Measurements from ENCODE around the gene SLC16A10.
"Not testable (repeated sequence)": the region's sequence is repeated elsewhere in the genome, so short reads cannot be mapped to it uniquely, and the experiment has no call there.

The SLC16A10 gene

DNA sequence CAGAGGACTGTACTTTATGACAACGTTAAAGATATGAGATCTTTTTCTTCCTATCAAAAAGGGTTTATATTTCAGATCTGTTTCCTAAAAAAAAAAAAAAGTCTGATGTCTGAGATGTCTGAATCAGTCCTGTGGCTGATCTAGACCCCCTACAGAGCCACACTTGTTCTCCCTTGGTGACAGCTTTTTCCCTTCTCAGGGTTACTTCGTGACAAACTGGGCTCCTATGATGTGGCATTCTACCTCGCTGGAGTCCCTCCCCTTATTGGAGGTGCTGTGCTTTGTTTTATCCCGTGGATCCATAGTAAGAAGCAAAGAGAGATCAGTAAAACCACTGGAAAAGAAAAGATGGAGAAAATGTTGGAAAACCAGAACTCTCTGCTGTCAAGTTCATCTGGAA, 134.5 kb downstream of the SLC16A10 start:
- no peak for DNase-seq

DNA sequence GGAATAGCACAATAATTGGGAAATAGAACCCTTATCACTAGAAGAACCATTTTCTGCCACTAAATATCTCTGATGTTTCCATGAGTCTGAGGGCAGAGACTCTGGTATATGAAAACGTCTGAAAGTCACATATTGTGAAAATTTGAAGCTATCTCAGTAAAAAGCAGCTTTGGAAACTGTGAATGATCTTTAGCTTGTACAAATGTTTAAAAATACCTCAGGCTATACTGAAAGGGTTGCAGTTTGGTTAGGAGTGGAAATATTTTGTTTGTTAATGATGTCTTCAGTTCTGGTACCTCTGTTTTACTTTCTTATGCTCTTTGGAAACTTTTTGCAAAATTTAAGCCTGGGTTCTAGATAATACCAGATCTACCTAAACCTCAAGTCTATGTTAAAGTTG, 135.0 kb downstream of the SLC16A10 start:
- no peak for DNase-seq

DNA sequence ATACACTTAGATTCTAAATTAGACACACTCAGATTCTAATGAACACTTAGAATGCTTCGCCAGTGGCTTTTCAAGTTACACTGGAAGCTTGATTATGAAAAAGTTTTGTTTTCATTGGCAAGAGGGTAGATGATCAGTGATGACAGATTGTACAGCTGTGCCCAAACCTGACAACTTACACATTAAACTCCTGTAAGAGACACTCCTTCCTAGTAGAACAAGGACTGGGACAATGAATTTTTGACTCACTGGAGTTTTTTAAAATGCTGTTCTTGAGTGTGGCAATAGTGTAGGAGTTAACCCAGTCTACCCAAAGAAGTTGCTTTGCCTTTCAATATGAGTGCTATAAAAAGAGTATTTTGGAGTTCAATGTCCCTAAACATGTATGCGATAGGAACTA, 140.8 kb downstream of the SLC16A10 start:
- no peak for DNase-seq

DNA sequence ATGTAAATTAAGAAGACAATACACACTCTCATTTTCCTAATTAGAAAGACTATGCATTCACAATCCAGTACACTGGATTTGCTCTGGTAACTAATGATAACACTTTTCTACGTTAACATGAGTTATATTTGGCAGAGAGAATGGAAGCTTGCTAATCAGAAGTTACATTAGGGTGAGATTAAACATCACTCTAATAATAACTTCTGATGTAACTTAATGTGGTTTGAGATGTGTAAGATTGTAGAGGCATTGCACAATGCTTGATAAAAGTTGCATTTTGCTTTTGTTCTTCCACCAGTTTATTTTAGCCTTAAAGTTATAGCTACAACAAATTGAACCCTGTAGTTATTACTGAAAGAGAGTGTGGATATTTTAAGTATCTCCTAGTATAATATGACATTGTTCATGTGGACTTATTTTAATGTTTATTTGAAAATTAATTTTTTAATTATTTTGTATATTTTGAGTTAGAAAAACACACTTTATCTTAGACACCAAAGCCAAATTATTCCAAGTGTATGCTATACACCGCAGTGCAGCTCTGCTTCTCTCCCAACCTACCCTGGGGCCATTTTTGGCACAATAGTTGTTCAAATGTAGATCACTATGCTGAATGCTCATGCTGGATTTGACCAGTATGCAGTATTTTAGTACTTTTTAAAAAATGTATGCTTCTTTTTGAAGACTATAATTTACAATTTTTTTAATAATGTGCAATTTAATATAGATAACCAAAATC, 143.2 kb downstream of the SLC16A10 start:
- no peak for DNase-seq

DNA sequence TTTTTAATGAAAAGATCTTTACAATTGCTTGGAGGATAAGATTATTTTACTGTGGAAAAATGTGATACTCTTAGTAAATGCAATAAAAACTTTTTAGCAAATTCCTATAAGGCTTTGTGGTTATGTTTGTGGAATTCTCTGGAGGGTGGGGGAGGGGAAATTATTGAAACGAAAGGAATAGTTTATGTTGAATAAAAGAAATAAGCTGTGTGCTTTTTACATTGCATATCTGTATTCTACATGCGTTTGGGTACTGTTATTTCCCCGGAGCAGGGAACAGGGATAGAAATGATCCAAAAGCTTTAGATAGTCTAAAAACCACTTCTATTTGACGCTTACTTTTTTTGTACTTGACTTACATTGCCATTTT, 143.8 kb downstream of the SLC16A10 start:
- no peak for DNase-seq

DNA sequence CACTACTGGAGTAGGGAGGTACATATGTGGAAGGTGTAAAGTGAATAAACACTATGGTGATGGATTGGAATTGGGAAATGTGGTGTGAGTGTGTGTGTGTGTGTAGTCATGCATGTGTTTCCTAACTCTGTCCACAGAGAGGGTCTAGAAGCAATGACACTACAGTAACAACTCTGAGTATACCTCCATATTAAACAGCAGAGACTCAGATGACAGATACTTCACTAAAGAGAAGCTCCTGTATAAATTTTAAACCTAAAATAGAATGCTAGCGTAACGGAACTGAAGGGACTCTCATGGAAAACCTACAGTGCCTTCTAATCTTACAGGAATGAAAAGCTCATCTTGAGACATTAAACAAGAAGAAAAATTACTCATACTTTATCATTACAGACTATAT, 150.5 kb downstream of the SLC16A10 start:
- no peak for DNase-seq

DNA sequence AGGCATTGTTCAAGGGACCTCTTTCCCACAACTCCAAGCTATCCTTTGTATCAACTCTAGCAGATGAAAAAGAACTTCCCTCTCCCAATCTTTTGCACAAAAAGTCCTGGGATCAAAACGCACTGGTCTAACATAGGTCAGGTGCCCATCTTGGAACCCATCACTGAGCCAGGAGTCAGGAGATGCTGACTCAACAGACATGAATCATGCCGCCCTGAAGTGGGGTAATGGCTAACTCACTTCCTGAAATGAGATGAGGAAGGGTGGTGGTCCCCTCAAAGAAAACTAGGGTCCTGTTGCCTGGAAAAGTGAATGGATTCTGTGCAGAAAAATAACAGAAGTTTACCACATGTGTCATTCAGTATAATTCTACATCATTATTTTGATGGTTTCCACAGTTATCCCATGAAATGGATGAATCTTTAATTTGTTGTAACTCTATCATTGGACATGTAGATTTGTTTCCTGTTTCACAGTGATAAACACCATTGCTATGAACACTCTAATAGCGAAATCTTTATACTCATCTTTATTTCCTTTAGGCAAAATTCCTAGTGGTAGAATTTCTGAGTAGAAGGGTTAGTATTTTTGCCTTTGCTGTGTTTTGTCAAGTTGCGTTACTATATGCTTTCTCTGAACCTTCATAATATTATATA, 151.3 kb downstream of the SLC16A10 start:
- no peak for DNase-seq

DNA sequence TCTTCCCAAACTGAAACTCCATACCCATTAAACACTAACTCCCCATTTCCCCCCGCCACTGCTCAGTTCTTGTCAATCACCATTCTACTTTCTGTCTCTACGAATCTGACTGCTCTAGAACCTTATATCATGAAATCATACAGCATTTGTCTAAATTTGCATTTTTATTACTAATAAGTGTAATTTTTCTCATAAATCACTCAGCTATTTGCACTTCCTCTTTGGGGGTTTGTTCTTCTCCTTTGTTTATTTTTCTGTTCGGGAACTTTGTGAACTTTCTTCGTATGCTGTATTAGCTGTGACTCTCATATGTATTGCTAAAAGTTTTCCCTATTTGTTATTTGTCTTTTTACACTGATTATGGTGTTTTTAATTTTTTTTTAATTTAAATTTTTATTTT, 152.2 kb downstream of the SLC16A10 start:
- no peak for DNase-seq

DNA sequence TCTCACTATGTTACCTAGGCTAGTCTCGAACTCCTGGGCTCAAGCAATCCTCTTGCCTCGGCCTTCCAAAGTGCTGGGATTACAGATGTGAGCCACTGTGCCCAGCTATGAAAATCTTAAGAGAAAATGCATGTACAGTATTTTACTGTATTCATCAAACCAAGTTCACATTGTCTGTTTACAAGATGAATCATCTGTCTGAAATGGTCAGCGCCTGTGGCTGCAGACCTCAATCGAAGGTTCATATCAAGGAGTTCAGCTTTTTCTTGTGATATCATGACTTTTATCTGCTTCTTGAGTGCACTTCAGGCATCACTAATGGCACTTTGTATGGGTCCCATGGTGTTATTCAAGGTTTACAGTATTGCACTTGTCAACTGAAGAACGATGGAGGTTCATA, 155.1 kb downstream of the SLC16A10 start:
- DNase-seq = no peak

DNA sequence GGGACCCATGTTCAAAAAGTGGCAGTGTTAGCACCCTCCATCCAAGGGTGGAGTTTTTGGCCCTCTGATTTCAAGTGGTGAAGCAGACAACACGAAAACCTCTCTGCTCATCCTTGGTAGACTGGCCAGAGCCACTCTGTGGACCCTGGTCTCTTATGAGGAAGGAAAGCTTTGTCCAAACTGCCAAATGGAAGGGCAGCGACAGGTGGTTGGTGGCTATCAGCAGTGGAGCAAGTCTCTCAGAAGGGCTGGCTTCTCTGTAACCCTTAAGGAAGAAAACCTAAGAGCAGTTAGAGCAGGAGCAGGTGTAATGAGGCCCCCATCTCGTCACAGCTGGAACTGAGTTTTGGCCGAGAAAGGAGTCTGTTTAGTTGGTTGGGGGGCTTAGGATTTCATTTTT, 155.8 kb downstream of the SLC16A10 start:
- no peak for DNase-seq

DNA sequence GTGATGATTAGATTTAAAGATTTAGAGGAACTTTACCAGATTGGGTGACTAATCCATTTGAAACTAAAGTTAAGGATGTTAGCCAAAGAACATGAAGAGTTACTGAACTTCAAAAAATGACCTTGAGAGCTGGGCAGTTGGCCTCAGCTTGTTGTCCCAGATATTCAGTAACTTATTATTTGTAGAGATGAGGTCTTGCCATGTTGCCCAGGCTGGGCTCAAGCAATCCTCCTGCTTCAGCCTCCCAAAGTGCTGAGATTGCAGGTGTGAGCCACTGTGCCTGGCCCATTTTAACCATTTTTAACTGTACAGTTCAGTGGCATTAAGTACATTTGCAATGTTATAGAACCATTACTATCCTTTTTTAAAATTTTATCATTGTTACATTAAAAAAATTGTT, 161.5 kb downstream of the SLC16A10 start:
- DNase-seq = no peak

DNA sequence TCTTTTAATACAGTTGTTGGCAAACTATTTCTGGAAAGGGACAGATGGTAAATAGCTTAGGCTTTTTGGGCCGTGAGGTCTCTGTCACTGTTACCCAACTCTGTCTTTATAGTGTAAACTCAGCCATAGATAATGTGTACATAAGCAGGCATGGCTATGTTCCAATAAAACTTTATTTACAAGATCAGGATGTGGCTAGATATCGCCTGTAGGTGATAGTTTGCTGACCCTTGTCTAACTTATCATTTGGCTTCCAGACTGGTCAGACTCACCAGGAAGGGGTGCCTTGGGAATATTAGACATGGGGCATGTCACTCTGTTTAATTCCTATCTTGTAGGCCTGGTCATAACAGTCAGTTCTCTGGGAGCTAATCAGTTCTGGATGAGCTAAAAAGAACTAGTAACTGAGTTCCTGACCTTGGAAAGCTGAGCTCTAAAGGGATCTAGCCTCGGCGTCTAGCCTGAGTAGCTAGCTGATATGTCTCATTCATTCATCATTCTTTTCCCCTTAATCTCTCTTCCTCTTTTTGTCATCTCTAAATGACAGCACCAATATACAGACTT, 163.6 kb downstream of the SLC16A10 start:
- DNase-seq = no peak

DNA sequence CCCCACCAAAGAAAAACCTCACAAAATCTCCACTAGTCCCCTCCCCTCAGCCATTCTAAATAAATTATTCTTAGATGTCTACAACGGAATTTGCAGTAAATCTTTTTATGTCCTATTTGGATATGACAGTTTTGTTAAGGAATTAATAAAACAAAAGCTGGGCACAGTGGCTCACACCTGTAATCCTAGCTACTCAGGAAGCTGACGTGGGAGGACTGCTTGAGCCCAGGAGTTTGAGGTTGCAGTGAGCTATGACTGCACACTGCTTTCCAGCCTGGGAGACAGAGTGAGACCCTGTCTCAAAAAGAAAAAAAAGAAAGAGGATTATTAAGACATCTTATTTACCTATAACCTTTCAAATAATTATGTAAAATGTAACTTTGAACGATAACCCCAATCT, 165.4 kb downstream of the SLC16A10 start:
- DNase-seq = no peak

DNA sequence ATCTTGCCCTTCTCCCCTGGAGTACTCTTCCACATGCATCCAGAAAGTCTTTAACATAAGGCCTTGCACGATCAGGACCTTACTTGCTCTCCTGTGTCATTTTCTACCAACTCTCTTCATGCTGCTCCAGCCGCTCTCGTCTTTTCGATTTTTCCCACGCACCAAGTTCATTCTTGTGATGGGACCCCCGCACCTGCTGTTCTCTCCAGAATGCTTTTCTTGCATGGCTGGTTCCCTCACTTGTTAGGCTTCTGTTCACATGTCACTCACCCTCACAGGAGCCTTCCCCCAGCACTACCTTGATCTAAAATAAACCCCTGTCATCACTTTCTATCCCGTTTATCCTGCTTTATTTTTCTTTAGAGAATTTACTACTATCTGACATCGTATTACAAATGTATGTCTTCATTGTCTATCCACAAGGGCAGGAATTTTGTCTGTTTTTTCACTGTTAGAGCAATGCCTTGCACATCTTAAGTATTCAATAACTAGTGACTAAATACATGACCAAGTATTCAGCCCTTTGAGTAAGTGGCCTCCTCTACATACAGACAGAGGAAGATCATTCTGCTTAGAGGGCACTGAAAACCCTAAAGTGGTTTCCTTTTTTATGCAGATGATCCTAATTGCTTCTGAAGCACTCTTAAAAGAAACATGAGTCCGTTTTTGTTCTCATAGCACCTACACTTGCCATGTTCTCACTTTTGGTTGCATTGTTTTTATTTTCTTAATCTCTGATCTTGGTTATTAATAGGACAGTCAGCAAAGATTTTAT, 166.9 kb downstream of the SLC16A10 start:
- DNase-seq = no peak

DNA sequence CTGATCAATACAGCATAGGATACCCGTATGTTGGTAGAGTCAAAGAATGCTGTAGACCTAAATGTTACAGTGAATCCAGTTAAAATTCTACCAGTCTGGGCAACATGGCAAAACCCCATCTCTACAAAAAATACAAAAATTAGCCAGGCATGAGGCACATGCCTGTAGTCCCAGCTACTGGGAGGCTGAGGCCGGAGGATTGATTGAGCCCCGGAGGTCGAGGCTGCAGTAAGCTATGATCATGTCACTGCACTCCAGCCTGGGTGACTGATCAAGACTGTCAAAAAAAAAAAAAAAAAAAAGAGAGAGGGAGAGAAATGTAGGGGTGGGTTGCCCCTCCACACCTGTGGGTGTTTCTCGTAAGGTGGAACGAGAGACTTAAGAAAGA, 167.5 kb downstream of the SLC16A10 start:
- no peak for DNase-seq

DNA sequence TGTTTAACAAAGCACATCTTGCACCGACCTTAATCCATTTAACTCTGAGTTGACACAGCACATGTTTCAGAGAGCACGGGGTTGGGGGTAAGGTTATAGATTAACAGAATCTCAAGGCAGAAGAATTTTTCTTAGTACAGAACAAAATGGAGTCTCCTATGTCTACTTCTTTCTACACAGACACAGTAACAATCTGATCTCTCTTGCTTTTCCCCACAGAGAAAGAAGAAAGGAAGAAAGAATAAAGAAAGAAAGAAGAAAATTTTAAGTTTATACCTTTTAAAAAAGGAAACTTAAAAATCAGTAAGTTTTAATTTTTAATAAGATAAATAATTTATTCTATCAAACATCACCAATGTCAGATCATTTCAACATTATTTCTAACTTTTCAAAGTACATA, 168.5 kb downstream of the SLC16A10 start:
- DNase-seq = not testable (repeated sequence)

DNA sequence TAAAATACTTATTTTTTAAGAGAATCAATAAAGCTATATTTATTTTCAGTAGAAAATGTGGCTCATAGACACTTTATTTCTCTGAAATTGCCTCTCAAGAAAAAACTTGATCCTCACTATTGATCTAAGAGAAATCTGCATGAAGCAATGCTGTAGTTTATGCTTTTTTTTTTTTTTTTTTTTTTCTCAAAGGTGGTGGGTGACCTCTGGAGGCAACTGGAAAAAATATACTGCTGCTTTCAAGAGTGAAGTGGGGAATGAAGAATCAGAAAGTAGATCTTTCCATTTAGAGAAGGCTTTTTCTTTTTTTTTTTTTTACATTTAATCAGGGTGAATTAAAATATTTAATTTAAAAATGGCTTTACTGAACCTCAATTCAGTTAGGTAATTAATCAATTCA, 169.3 kb downstream of the SLC16A10 start:
- no peak for DNase-seq

DNA sequence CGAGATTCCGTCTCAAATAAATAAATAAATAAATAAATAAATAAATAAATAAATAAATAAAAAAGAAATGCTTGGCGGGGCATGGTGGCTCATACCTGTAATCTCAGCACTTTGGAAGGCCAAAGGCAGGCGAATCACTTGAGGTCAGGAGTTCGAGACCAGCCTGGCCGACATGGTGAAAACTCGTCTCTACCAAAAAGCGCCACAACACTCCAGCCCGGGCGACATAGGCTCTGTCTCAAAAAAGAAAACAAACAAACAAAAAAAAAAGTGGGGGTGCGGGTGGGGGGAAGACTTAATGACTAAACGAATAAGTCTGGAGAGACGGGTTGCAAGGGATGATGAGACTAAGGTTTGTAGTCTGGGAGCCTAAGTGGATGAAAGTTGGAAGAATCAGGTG, 170.7 kb downstream of the SLC16A10 start:
- DNase-seq = no peak

DNA sequence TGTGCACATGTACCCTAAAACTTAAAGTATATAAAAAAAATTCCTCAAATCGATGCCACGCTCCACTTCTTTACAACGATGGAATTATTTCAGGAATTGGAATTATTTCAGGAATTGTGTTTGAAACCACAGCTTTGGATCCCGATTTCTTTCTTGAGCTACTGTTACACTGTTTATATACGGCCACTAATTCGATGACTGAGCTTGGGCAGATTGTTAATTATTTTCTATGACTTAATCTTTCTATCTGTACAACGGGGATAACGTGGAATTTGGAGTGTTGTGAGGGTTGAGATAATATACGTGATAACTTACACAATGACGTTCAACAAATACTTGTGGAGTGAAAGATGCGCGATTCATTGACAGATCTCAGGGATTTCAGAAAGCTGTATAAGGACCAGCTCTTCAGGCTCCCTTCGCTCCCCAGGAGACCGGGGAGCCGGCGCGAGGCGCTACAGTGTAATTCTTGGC, 171.3 kb downstream of the SLC16A10 start:
- no peak for DNase-seq

DNA sequence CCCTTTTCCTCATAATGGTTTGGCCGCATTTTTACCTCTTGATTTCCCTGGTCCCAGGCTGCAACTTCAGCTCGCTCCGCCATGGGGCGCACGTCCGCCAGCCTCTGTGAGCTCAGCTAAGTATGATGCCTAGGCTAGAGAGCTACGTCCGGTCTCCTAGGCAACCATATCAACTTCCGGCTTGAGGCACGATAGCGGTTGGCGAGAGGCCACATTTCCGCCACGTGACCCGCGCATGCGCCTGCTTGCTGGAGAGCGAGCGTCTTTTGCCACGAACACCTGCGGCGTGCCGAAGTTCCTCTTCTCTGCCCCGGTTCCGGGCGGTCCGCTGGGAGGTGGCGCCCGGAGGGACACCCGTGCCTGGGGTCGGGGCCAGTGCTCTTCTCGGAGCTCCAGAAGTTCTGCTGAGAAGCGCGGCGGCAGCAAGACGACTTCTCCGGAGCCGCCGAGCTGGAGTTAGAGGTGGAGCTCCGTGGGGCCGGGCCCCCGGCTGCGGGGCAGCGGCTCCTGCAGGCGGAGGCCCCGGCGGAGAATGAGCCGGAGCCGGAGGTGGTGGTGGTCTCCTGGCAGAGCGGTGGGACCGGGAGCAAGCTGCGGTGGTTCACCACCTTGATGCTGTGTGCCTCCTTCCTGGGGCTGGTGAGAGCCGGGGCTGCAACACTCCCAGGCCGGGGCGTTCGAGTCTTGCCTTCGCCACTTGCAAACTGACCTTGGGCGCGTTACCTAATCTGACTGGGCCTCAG, 172.0 kb downstream of the SLC16A10 start:
- peak; percentile 92 for DNase-seq

DNA sequence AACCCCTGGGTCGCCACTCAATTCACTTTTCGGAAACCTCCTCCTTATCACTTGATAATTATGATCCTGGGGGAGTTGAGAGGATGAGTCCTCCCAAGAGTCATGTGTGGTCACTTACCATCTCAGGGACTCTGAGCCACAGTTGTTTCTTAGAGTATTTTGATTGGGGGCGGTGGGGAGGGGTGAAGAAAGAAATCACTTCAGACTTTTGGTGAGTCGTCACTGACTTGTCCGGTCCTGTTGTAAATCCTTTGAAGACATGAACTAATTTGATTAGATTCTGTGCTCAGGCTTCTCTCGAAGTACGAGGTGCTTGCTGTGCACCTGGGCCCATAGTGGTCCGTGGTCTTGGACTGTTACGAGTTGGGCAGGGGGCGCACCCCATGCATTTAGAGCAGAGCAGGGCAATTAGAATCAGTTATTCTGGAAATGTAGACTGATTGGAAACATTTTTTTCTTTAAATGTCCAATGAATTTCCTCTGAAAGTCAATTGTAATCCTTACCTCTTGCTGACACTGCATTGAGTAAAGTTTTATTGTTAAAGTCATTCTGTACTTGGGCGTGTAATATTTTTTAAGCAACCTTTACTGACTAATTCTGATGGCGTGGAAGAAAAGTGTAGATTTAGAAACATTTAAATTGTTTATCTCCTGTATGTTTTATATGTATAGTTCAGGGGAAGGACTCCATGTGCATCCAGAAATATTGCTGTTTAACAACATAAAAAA, 173.4 kb downstream of the SLC16A10 start:
- DNase-seq = no peak

DNA sequence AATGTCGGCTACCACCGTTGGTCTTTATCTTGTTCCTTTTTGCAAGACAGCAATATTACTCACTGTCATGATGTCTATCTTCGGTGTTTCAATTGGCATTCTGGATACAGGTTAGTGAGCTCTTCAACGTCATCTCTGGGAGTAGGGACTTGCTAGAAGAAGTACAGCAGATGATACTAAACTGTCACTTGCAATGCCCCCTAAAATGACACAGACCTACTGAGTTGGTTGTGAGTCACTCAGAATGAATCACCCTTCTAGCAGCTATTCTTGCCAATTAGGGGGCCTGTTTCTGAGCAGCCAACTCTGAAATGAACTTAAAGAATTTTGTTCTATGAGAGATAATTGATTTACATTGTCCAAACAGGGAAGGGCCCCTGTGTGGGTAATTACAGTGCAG, 176.5 kb downstream of the SLC16A10 start:
- no peak for DNase-seq
